Neural cell (in vitro differentiated cells): ENCODE data around the gene USP36. TPM values are rescaled to one million over a fixed set of nuclear protein-coding genes. Genes with fewer than 3 reads are reported as not detected.

Experiments used
- H2AFZ ChIP-seq: fragments of 200-600, 300-800 bp; sonication (generic), shearing (Covaris generic); 2 replicates; pipeline ENCODE4 v1.6.0; 2014; ENCODE audit warnings: low read depth, mild to moderate bottlenecking, antibody characterized with exemption, low read length, moderate library complexity
- H3F3A ChIP-seq: fragments of 200-600 bp; shearing (Covaris generic); 2 replicates; pipeline ENCODE4 v1.6.1; 2016; ENCODE audit warnings: mild to moderate bottlenecking, moderate library complexity, mixed read lengths, antibody characterized with exemption, low read length; ENCODE audit not compliant: insufficient read depth, poor library complexity, severe bottlenecking
- H3K27ac ChIP-seq: fragments of 200-600, 300-800 bp; sonication (generic), shearing (Covaris generic); 2 replicates; pipeline ENCODE4 v1.5.1; 2014; ENCODE audit warnings: mild to moderate bottlenecking, low read length, moderate library complexity
- H3K27me3 ChIP-seq: fragments of 300-800, 200-600 bp; sonication (generic), shearing (Covaris generic); 2 replicates; pipeline ENCODE4 v1.6.0; 2014; ENCODE audit warnings: mild to moderate bottlenecking, low read depth, low read length, moderate library complexity; ENCODE audit not compliant: insufficient read depth
- H3K36me3 ChIP-seq: fragments of 300-800, 200-600 bp; sonication (generic), shearing (Covaris generic); 2 replicates; pipeline ENCODE4 v1.5.1; 2014; ENCODE audit warnings: mild to moderate bottlenecking, antibody characterized with exemption, low read length, moderate library complexity; ENCODE audit not compliant: insufficient read depth
- H3K4me2 ChIP-seq: fragments of 300-800, 200-600 bp; sonication (generic), shearing (Covaris generic); 2 replicates; pipeline ENCODE4 v1.6.0; 2014; ENCODE audit warnings: mild to moderate bottlenecking, low read length
- H3K4me3 ChIP-seq: fragments of 300-800, 200-600 bp; sonication (generic), shearing (Covaris generic); 2 replicates; pipeline ENCODE4 v1.5.1; 2014; ENCODE audit warnings: mild to moderate bottlenecking, low read length, moderate library complexity
- H3K79me2 ChIP-seq: fragments of 200-600 bp; shearing (Covaris generic); replicated peaks from 2 replicates; pipeline ENCODE4 v1.6.0; 2014; ENCODE audit warnings: mild to moderate bottlenecking, low read length, moderate library complexity; ENCODE audit not compliant: insufficient read depth
- H3K9ac ChIP-seq: fragments of 300-800, 200-600 bp; sonication (generic), shearing (Covaris generic); 2 replicates; pipeline ENCODE4 v1.6.1; 2016; ENCODE audit warnings: mild to moderate bottlenecking, low read length, mixed read lengths
- H3K9me2 ChIP-seq: fragments of 200-600 bp; shearing (Covaris generic); 2 replicates; pipeline ENCODE4 v1.6.1; 2016; ENCODE audit warnings: mild to moderate bottlenecking, low read length, mixed read lengths; ENCODE audit not compliant: insufficient read depth
- H3K9me3 ChIP-seq: fragments of 200-600, 300-800 bp; sonication (generic), shearing (Covaris generic); 2 replicates; pipeline ENCODE4 v1.6.1; 2016; ENCODE audit warnings: mild to moderate bottlenecking, mixed run types, low read length, moderate library complexity, mixed read lengths
- H4K20me1 ChIP-seq: fragments of 200-600 bp; shearing (Covaris generic); 2 replicates; pipeline ENCODE4 v1.6.1; 2016; ENCODE audit warnings: mild to moderate bottlenecking, mixed run types; ENCODE audit not compliant: insufficient read depth
- EP300 ChIP-seq: fragments of 450-650 bp; conservative IDR thresholded peaks from 2 replicates; pipeline ENCODE4 v1.6.1; 2014; ENCODE audit warnings: antibody characterized with exemption, mild to moderate bottlenecking, moderate library complexity; ENCODE audit not compliant: poor library complexity, severe bottlenecking
- EZH2 ChIP-seq: fragments of 200-600, 300-800 bp; shearing (Covaris generic), sonication (generic); IDR thresholded peaks from 2 replicates; pipeline ENCODE4 v1.6.1; 2014; ENCODE audit warnings: antibody characterized with exemption, low read length, borderline replicate concordance, mild to moderate bottlenecking; ENCODE audit not compliant: insufficient read depth, poor library complexity, severe bottlenecking
- MXI1 ChIP-seq: fragments of 450-650 bp; conservative IDR thresholded peaks from 2 replicates; pipeline ENCODE4 v1.6.1; 2014; ENCODE audit warnings: antibody characterized with exemption, mild to moderate bottlenecking; ENCODE audit not compliant: poor library complexity, severe bottlenecking
- POLR2AphosphoS5 ChIP-seq: IDR thresholded peaks from 2 replicates; pipeline ENCODE4 v1.6.1; 2012
- RAD21 ChIP-seq: fragments of 450-650 bp; conservative IDR thresholded peaks from 2 replicates; pipeline ENCODE4 v1.6.1; 2014; ENCODE audit warnings: antibody characterized with exemption, mild to moderate bottlenecking, moderate library complexity
- SMC3 ChIP-seq: fragments of 450-650 bp; conservative IDR thresholded peaks from 2 replicates; pipeline ENCODE4 v1.6.1; 2014; ENCODE audit warnings: antibody characterized with exemption, mild to moderate bottlenecking, moderate library complexity; ENCODE audit not compliant: poor library complexity
- TAF1 ChIP-seq: IDR thresholded peaks from 2 replicates; pipeline ENCODE4 v1.6.1; 2012; ENCODE audit warnings: low read depth
- polyA plus RNA-seq: library from polyadenylated mRNA; depleted of rRNA; stranded (reverse); fragments of >200 nt; gene quantifications from 2 replicates; pipeline ENCODE4 v1.2.3, GENCODE V29; 2014
- TF ChIP-seq, protein P1 (sequence below): fragments of 450-650 bp; IDR thresholded peaks from 2 replicates; pipeline ENCODE4 v1.5.1; 2014; ENCODE audit warnings: antibody characterized with exemption, mild to moderate bottlenecking, moderate library complexity; ENCODE audit not compliant: poor library complexity, severe bottlenecking
- TF ChIP-seq, protein P2 (sequence below): IDR thresholded peaks from 2 replicates; pipeline ENCODE4 v1.6.1; 2012; ENCODE audit warnings: borderline replicate concordance

Gene USP36
- polyA plus RNA-seq, 1 donor from 2014 or later: 14.4 TPM

GRCh38 chr17:78884876-78885667 is 44.5 kb upstream of the USP36 start:
- no peak for TF ChIP-seq TAF1
- TF ChIP-seq, protein P1, sequence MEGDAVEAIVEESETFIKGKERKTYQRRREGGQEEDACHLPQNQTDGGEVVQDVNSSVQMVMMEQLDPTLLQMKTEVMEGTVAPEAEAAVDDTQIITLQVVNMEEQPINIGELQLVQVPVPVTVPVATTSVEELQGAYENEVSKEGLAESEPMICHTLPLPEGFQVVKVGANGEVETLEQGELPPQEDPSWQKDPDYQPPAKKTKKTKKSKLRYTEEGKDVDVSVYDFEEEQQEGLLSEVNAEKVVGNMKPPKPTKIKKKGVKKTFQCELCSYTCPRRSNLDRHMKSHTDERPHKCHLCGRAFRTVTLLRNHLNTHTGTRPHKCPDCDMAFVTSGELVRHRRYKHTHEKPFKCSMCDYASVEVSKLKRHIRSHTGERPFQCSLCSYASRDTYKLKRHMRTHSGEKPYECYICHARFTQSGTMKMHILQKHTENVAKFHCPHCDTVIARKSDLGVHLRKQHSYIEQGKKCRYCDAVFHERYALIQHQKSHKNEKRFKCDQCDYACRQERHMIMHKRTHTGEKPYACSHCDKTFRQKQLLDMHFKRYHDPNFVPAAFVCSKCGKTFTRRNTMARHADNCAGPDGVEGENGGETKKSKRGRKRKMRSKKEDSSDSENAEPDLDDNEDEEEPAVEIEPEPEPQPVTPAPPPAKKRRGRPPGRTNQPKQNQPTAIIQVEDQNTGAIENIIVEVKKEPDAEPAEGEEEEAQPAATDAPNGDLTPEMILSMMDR: no peak
- TF ChIP-seq POLR2AphosphoS5: no peak
- TF ChIP-seq RAD21: no peak
- TF ChIP-seq EP300: no peak
- TF ChIP-seq, protein P2, sequence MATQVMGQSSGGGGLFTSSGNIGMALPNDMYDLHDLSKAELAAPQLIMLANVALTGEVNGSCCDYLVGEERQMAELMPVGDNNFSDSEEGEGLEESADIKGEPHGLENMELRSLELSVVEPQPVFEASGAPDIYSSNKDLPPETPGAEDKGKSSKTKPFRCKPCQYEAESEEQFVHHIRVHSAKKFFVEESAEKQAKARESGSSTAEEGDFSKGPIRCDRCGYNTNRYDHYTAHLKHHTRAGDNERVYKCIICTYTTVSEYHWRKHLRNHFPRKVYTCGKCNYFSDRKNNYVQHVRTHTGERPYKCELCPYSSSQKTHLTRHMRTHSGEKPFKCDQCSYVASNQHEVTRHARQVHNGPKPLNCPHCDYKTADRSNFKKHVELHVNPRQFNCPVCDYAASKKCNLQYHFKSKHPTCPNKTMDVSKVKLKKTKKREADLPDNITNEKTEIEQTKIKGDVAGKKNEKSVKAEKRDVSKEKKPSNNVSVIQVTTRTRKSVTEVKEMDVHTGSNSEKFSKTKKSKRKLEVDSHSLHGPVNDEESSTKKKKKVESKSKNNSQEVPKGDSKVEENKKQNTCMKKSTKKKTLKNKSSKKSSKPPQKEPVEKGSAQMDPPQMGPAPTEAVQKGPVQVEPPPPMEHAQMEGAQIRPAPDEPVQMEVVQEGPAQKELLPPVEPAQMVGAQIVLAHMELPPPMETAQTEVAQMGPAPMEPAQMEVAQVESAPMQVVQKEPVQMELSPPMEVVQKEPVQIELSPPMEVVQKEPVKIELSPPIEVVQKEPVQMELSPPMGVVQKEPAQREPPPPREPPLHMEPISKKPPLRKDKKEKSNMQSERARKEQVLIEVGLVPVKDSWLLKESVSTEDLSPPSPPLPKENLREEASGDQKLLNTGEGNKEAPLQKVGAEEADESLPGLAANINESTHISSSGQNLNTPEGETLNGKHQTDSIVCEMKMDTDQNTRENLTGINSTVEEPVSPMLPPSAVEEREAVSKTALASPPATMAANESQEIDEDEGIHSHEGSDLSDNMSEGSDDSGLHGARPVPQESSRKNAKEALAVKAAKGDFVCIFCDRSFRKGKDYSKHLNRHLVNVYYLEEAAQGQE: no peak
- no peak for TF ChIP-seq SMC3
- no peak for TF ChIP-seq EZH2
- no peak for TF ChIP-seq MXI1
- H4K20me1 ChIP-seq: no peaks in the 10 kb centered on the region
- H3K4me3 ChIP-seq: no peak overlapping the region
- H3K27me3 ChIP-seq: no peaks in the 10 kb centered on the region
- no peak overlapping the region for H2AFZ ChIP-seq
- H3K27ac ChIP-seq: peak overlapping the region; percentile 87
- peaks cover 10% of the 10 kb centered on the region for H3F3A ChIP-seq
- no peaks in the 10 kb centered on the region for H3K9me3 ChIP-seq
- no peaks in the 10 kb centered on the region for H3K9me2 ChIP-seq
- H3K79me2 ChIP-seq: peaks cover 44% of the 10 kb centered on the region
- H3K36me3 ChIP-seq: no peaks in the 10 kb centered on the region
- peak overlapping the region; percentile 76 for H3K9ac ChIP-seq
- no peak overlapping the region for H3K4me2 ChIP-seq

DNA sequence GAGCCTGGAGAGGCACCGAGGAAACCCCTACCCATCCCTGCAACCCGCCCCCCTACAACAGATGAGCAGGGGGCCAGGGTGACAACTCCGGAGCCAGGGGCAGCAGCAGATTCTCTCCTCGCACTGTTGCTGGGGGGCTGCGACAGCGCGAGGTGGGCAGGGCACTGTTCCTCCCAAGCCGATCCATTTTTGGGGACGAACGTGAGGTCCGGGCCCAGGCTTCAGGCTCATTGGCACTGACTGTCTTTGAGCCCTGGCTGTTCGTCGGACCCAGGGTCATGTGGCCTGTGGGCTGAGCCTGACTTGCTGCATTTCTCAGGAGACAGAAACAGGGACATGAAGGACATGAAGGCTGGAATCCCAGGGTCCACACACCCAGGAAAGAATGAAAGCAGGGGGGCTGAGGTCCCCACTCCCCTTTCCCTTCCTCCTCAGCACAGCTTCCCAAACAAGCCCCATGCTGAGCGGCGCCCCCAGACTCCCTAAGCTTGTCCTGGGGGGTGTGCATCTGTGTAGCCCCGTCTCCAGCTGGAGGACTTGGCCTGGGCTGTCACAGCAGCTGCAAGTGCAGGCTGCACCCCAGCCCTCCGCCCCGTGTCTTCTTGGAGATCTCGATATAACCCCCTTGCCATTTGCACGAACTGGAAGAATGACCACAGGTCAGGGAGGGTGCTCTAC is 43.7 kb upstream of the USP36 start:
- H3F3A ChIP-seq: peaks cover 10% of the 10 kb centered on the region
- H3K9me2 ChIP-seq: no peaks in the 10 kb centered on the region
- H3K9ac ChIP-seq: peak overlapping the region; percentile 76
- H3K79me2 ChIP-seq: peaks cover 47% of the 10 kb centered on the region
- H4K20me1 ChIP-seq: no peaks in the 10 kb centered on the region
- no peaks in the 10 kb centered on the region for H3K9me3 ChIP-seq
- peak overlapping the region; percentile 56 for H2AFZ ChIP-seq
- H3K27me3 ChIP-seq: no peaks in the 10 kb centered on the region
- no peaks in the 10 kb centered on the region for H3K36me3 ChIP-seq
- H3K27ac ChIP-seq: peak overlapping the region; percentile 87
- peak overlapping the region; percentile 61 for H3K4me3 ChIP-seq
- peak overlapping the region; percentile 55 for H3K4me2 ChIP-seq
- no peak for TF ChIP-seq EP300
- TF ChIP-seq POLR2AphosphoS5: no peak
- no peak for TF ChIP-seq SMC3
